ENCODE data around the gene GPR157.

Gene GPR157

GRCh38 chr1:9164532-9164900 lies 35.6 kb upstream of the GPR157 start:
- 64% methylated on average over 4 of the region's 4 CpGs for WGBS
- Histone ChIP-seq H3K18ac (ENCODE audit: low read depth in 1 of 2, low read length in 2 of 2) (peak overlapping the region; percentile 13 to 29), H3K4me2 (ENCODE audit: low read length, poor library complexity, severe bottlenecking) (no peak overlapping the region), H4K91ac (ENCODE audit: low read length) (peak overlapping the region; percentile 53), H3K27ac (ENCODE audit: low read length, poor library complexity, severe bottlenecking) (peak overlapping the region; percentile 82), H3K4me1 (ENCODE audit: control insufficient read depth, insufficient read depth, low read depth, low read length) (peaks cover 48% of the 10 kb centered on the region), H3K9ac (ENCODE audit: low read length) (peak overlapping the region; percentile 87), H2BK12ac (ENCODE audit: low read length in 2 of 2) (peak overlapping the region in 1 of 2 experiments; percentile 40), H2AK5ac (ENCODE audit: low read length, severe bottlenecking) (peak overlapping the region; percentile 47), H3K23ac (ENCODE audit: low read length in 2 of 2) (no peak overlapping the region), H3K79me1 (replicated peaks; ENCODE audit: low read length, poor library complexity, severe bottlenecking) (peaks cover 3% of the 10 kb centered on the region), H3K14ac (ENCODE audit: low read length in 2 of 2) (no peak overlapping the region), H2BK5ac (ENCODE audit: low read depth, low read length, poor library complexity, severe bottlenecking) (no peak overlapping the region), H3K27me3 (ENCODE audit: control insufficient read depth in 1 of 2, insufficient read depth in 1 of 2, low read length in 2 of 2) (no peaks in the 10 kb centered on the region), H3K9me3 (ENCODE audit: control insufficient read depth, low read length) (no peaks in the 10 kb centered on the region), H2AFZ (ENCODE audit: low read depth, low read length) (no peak overlapping the region), H3K36me3 (ENCODE audit: control insufficient read depth in 1 of 2, insufficient read depth in 2 of 2, low read depth in 1 of 2, low read length in 2 of 2) (peaks cover 35 to 49% of the 10 kb centered on the region in 2 experiments), H3K4me3 (ENCODE audit: insufficient read depth in 1 of 2, low read depth in 1 of 2, low read length in 2 of 2) (peak overlapping the region in 1 of 2 experiments; percentile 45), H4K8ac (ENCODE audit: low read length) (no peak overlapping the region), H2BK120ac (ENCODE audit: low read depth, low read length) (no peak overlapping the region), H2BK15ac (ENCODE audit: low read depth, poor library complexity, severe bottlenecking) (no peak overlapping the region), H3K4ac (ENCODE audit: low read depth in 1 of 2, low read length in 2 of 2) (peak overlapping the region; percentile 28 to 37)
- DNase-seq, result no peak

GRCh38 chr1:9161963-9162362 lies 33.1 kb upstream of the GPR157 start:
- H3K27ac ChIP-seq (ENCODE audit: low read length, poor library complexity, severe bottlenecking), result no peak overlapping the region
- H2BK5ac ChIP-seq (ENCODE audit: low read depth, low read length, poor library complexity, severe bottlenecking), result no peak overlapping the region
- no peak overlapping the region for H2BK12ac ChIP-seq (ENCODE audit: low read length in 2 of 2)
- peaks cover 3% of the 10 kb centered on the region for H3K79me1 ChIP-seq (replicated peaks; ENCODE audit: low read length, poor library complexity, severe bottlenecking)
- H3K23ac ChIP-seq (ENCODE audit: low read length in 2 of 2), result peak overlapping the region in 1 of 2 experiments; percentile 46
- H3K18ac ChIP-seq (ENCODE audit: low read depth in 1 of 2, low read length in 2 of 2), result peak overlapping the region in 1 of 2 experiments; percentile 58
- H2AK5ac ChIP-seq (ENCODE audit: low read length, severe bottlenecking), result no peak overlapping the region
- no peaks in the 10 kb centered on the region for H3K9me3 ChIP-seq (ENCODE audit: control insufficient read depth, low read length)
- H3K9ac ChIP-seq (ENCODE audit: low read length), result peak overlapping the region; percentile 87
- H3K4ac ChIP-seq (ENCODE audit: low read depth in 1 of 2, low read length in 2 of 2), result no peak overlapping the region
- no peaks in the 10 kb centered on the region for H3K27me3 ChIP-seq (ENCODE audit: control insufficient read depth in 1 of 2, insufficient read depth in 1 of 2, low read length in 2 of 2)
- H3K36me3 ChIP-seq (ENCODE audit: control insufficient read depth in 1 of 2, insufficient read depth in 2 of 2, low read depth in 1 of 2, low read length in 2 of 2), result peaks cover 40 to 49% of the 10 kb centered on the region in 2 experiments
- no peak overlapping the region for H2BK15ac ChIP-seq (ENCODE audit: low read depth, poor library complexity, severe bottlenecking)
- peaks cover 48% of the 10 kb centered on the region for H3K4me1 ChIP-seq (ENCODE audit: control insufficient read depth, insufficient read depth, low read depth, low read length)
- no peak for DNase-seq
- no peak overlapping the region for H2BK120ac ChIP-seq (ENCODE audit: low read depth, low read length)
- no peak overlapping the region for H2AFZ ChIP-seq (ENCODE audit: low read depth, low read length)
- H4K8ac ChIP-seq (ENCODE audit: low read length), result no peak overlapping the region
- H3K14ac ChIP-seq (ENCODE audit: low read length in 2 of 2), result no peak overlapping the region
- WGBS, result 98% methylated on average over 4 of the region's 9 CpGs
- no peak overlapping the region for H3K4me2 ChIP-seq (ENCODE audit: low read length, poor library complexity, severe bottlenecking)
- H4K91ac ChIP-seq (ENCODE audit: low read length), result no peak overlapping the region
- no peak overlapping the region for H3K4me3 ChIP-seq (ENCODE audit: insufficient read depth in 1 of 2, low read depth in 1 of 2, low read length in 2 of 2)

GRCh38 chr1:9161342-9161741 lies 32.4 kb upstream of the GPR157 start:
- DNase-seq, result no peak
- Histone ChIP-seq H2BK5ac (ENCODE audit: low read depth, low read length, poor library complexity, severe bottlenecking) (no peak overlapping the region), H2AFZ (ENCODE audit: low read depth, low read length) (no peak overlapping the region), H3K36me3 (ENCODE audit: control insufficient read depth in 1 of 2, insufficient read depth in 2 of 2, low read depth in 1 of 2, low read length in 2 of 2) (peaks cover 44 to 50% of the 10 kb centered on the region in 2 experiments), H2BK15ac (ENCODE audit: low read depth, poor library complexity, severe bottlenecking) (peak overlapping the region; percentile 12), H3K27me3 (ENCODE audit: control insufficient read depth in 1 of 2, insufficient read depth in 1 of 2, low read length in 2 of 2) (no peaks in the 10 kb centered on the region), H3K9ac (ENCODE audit: low read length) (no peak overlapping the region), H3K23ac (ENCODE audit: low read length in 2 of 2) (no peak overlapping the region), H2BK12ac (ENCODE audit: low read length in 2 of 2) (no peak overlapping the region), H3K4ac (ENCODE audit: low read depth in 1 of 2, low read length in 2 of 2) (no peak overlapping the region), H3K27ac (ENCODE audit: low read length, poor library complexity, severe bottlenecking) (no peak overlapping the region), H4K8ac (ENCODE audit: low read length) (no peak overlapping the region), H4K91ac (ENCODE audit: low read length) (no peak overlapping the region), H3K79me1 (replicated peaks; ENCODE audit: low read length, poor library complexity, severe bottlenecking) (peaks cover 6% of the 10 kb centered on the region), H3K4me3 (ENCODE audit: insufficient read depth in 1 of 2, low read depth in 1 of 2, low read length in 2 of 2) (no peak overlapping the region), H3K4me2 (ENCODE audit: low read length, poor library complexity, severe bottlenecking) (no peak overlapping the region), H2BK120ac (ENCODE audit: low read depth, low read length) (no peak overlapping the region), H2AK5ac (ENCODE audit: low read length, severe bottlenecking) (peak overlapping the region; percentile 47), H3K9me3 (ENCODE audit: control insufficient read depth, low read length) (no peaks in the 10 kb centered on the region), H3K14ac (ENCODE audit: low read length in 2 of 2) (no peak overlapping the region), H3K4me1 (ENCODE audit: control insufficient read depth, insufficient read depth, low read depth, low read length) (peaks cover 45% of the 10 kb centered on the region), H3K18ac (ENCODE audit: low read depth in 1 of 2, low read length in 2 of 2) (no peak overlapping the region)
- 89% methylated on average over 6 of the region's 6 CpGs for WGBS

DNA sequence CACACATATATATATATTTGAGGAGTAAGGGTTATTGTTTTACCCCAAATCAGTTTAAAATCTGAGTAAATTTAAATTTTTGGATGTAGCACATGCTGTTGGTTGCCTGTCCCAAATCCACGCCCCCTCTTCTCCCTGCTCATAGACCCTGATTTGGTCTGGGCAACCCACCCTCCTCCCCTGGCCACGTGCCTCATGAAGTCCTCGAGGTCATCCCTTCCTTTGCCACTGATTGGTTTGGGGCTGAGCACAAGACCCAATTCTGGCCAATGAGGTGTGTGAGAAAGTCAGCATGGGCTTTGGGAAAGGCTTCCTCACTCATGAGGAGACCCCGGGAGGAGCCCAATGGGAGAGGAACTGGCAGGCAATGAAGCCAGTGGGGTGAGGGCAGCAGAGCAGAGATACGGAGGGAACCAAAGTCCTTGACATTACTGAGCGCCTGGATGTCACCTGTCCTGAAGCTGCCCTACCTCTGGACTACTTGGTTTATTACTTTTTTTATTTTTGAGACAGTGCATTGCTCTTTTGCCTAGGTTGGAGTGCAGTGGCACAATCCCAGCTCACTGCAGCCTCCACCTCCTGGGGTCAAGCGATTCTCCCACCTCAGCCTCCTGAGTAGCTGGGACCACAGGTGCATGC lies 31.3 kb upstream of the GPR157 start:
- no peak overlapping the region for H3K27ac ChIP-seq (ENCODE audit: low read length, poor library complexity, severe bottlenecking)
- 96% methylated on average over 6 of the region's 7 CpGs for WGBS

More for the DNA sequence above, 31.3 kb upstream of the GPR157 start:
- Histone ChIP-seq H3K4me2 (ENCODE audit: low read length, poor library complexity, severe bottlenecking) (no peak overlapping the region), H3K4me1 (ENCODE audit: control insufficient read depth, insufficient read depth, low read depth, low read length) (peaks cover 37% of the 10 kb centered on the region), H3K4ac (ENCODE audit: low read depth in 1 of 2, low read length in 2 of 2) (no peak overlapping the region), H4K8ac (ENCODE audit: low read length) (no peak overlapping the region), H2BK120ac (ENCODE audit: low read depth, low read length) (no peak overlapping the region), H3K79me1 (replicated peaks; ENCODE audit: low read length, poor library complexity, severe bottlenecking) (peaks cover 6% of the 10 kb centered on the region), H3K9me3 (ENCODE audit: control insufficient read depth, low read length) (no peaks in the 10 kb centered on the region), H2BK12ac (ENCODE audit: low read length in 2 of 2) (no peak overlapping the region), H3K27me3 (ENCODE audit: control insufficient read depth in 1 of 2, insufficient read depth in 1 of 2, low read length in 2 of 2) (no peaks in the 10 kb centered on the region), H2AFZ (ENCODE audit: low read depth, low read length) (no peak overlapping the region), H4K91ac (ENCODE audit: low read length) (no peak overlapping the region), H2AK5ac (ENCODE audit: low read length, severe bottlenecking) (no peak overlapping the region), H3K9ac (ENCODE audit: low read length) (no peak overlapping the region), H3K14ac (ENCODE audit: low read length in 2 of 2) (no peak overlapping the region), H3K23ac (ENCODE audit: low read length in 2 of 2) (no peak overlapping the region), H2BK15ac (ENCODE audit: low read depth, poor library complexity, severe bottlenecking) (no peak overlapping the region), H3K4me3 (ENCODE audit: insufficient read depth in 1 of 2, low read depth in 1 of 2, low read length in 2 of 2) (no peak overlapping the region), H2BK5ac (ENCODE audit: low read depth, low read length, poor library complexity, severe bottlenecking) (no peak overlapping the region), H3K36me3 (ENCODE audit: control insufficient read depth in 1 of 2, insufficient read depth in 2 of 2, low read depth in 1 of 2, low read length in 2 of 2) (peaks cover 44 to 54% of the 10 kb centered on the region in 2 experiments), H3K18ac (ENCODE audit: low read depth in 1 of 2, low read length in 2 of 2) (no peak overlapping the region)
- no peak for DNase-seq
